ENCODE measurements around the gene COPS9.

Gene COPS9

DNA sequence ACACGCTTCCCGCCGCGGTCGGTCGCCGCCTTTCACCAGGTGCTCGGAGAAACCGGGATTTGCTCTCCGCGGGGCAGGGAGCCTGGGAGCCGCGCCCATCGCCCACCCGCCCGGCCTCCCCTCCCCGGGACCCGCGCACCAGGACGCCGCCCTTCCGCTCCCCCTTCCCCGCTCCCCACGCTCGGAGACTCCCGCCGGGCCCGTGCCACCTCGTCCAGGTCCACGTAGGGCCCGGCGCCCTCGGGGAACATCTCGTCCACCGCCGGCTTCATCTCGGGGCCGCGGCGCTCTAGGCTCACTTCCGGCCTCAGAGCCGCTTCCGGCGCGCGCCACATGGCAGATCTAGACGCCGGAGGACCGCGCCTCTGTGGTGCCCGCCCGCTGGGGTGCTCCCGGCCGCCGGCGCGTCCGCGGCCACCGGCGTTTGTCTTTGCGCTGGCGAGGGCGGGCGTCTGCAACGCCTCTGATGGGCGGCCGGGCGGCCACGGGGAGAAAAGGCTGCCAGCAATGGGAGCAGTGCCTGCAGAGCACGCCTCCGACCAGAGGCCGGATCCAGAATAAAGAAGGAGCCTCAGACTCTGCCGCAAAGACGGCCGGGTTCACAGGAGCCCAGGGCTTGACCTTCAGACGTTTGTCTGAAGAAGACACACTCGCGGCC, at the start of gene COPS9:
COPS9 (minus strand) TSS at position 293 of the 658 bp plus-strand sequence; CDS start at position 272, 21 bp downstream.
- DNase-seq (ENCODE audit: low read depth in 3 of 3) = peak; percentile 72 to 80 (median 77)

DNA sequence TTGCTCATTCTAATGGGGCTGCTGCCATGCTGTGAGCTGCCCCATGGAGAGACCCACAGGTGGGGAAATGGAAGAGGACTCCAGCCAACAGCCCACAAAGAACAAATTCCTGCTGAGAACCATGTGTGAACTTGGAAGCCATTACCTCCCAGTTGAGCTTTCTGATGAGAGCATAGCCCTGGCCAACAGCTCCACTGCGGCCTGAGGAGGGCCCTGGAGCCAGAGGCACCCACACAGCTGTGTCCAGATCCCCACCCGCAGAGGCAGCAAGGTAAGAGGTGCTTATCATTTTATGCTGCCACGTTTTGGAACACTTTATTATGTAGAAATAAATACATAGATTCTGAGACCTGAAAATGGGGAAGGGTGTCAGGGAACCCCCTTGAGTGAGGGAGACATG, 48.6 kb upstream of the COPS9 start:
- DNase-seq (ENCODE audit: low read depth in 3 of 3) = no peak

DNA sequence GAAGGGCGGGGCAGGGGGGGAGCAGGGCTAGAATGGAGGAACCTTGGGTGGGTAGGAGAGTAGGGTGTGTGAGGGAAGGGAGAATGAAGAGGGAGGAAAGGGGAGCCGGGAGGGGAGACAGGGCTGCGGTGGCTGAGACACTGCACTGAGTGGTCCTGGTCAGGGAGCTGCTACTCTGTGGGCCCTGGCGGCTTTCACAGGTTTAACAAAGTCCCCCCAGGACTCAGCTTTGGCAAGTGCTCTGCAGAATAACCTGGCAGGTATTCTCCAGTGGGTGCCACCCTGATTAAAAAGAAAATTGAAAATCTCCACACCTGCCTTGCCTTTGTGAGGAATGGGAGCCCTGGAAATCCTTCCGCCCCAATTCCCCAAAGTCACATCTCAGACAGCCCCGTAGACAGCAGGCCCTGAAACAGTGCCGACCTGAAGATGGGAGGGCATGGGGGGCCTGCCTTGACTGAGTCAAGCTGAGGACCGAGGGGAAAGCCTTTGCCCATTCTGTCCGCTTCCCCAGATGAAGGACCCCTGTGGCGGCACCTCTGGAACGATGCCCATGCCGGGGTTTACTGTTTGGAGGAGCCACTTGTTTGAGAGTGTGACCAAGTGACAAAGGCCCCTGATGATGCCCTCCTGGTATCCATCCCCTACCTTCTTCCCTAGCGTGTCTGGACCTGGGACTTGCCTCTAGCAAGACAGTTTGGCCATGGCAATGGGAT, 47.9 kb upstream of the COPS9 start:
- DNase-seq (ENCODE audit: low read depth in 3 of 3) = no peak

DNA sequence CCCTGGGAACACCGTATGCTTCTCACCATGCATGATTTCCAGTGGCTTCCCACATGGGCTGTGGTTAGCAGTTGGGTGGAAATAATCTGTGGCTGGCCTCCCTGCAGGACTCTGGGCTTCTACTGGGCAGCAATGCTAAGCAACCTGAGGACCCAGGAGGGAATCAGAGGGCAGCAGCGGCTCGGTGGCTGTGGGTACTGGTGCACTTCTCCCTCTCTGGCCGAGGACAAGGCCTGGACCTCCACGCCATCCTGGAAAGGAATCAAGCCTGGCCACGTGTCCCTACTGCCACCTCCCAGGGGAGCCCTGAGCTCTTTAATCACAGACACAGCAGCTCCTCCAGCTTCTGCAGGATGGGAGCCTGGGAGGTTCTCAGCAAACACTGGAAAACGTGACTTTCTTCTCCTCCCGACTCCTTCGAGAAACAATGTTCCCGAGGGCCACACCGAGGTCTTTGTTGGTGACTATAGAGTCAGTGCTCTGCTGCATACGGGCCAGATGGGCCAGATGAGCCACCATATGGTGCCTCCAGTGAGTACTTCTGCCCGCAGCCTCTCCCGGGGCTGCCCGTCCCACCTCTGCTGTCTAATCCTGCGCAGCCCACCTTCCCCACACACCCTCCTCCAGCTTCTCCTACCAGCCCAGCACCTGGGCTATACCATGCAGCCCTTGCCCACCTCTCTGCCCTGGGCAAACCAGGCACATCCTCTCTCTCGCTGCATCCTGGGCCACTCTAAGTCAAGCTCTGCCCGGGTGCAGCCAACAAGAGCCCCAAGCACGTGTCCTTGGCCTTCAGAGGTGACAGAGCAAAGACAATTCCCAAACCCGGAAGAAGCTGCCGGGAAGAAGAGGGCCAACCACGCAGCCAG, 47.1 kb upstream of the COPS9 start:
- no peak for DNase-seq (ENCODE audit: low read depth in 3 of 3)

DNA sequence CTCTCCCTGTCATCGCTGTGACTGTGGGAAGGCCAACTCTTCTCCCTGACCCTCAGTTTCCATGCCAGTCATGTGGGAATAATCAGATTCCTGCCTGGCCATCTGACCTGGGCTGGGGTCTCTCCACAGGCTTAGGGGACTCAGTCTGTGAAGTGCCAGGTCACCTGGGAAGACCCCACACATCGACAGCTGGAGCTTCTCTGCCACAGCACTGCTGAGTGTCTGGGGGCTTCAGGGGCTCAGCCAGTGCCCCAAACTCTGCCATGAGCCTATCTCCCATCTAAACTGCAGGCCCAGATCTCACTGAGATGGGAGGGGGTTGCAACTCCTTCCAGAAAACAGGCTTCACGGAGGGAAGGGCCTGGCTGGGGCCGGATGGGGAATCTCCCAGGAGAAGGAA, 46.4 kb upstream of the COPS9 start:
- no peak for DNase-seq (ENCODE audit: low read depth in 3 of 3)

- DNase-seq (ENCODE audit: low read depth in 3 of 3) = no peak
These were observed 45.9 kb upstream of the COPS9 start for GRCh38 chr2:240182001-240182400.

DNA sequence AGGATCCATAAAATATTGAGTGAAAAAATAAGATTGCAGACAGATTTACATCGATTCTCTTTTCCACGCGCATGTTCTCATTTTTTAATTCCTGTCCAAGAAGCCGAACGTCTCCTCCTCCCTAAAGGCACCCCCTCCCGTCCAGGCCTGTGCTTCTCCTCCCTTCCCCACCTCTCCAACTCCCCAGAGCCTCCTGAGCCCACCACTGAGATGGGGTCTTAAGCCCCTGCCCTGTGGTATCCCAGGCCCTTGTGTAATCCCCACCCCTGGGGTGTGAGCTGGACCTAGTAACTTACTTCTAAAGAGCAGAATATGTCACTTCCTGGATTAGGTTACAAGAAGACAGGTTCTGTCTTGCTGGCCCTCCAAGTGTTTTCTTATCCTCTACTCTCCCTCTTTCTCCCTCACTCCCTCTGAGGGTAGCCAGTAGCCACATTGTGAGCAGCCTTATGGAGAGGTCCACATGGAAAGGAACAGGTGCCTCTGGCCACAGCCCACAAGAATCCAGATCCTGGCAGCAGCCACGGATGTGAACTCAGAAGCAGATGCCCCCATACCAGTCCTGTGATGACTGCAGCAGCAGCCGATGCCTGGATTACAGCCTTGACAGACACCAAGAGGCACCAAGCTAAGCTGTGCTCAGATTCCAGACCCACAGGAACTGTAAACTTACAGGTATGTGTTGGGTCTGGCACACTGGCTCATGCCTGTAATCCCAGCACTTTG, 44.0 kb upstream of the COPS9 start:
- DNase-seq (ENCODE audit: low read depth in 3 of 3) = no peak

DNA sequence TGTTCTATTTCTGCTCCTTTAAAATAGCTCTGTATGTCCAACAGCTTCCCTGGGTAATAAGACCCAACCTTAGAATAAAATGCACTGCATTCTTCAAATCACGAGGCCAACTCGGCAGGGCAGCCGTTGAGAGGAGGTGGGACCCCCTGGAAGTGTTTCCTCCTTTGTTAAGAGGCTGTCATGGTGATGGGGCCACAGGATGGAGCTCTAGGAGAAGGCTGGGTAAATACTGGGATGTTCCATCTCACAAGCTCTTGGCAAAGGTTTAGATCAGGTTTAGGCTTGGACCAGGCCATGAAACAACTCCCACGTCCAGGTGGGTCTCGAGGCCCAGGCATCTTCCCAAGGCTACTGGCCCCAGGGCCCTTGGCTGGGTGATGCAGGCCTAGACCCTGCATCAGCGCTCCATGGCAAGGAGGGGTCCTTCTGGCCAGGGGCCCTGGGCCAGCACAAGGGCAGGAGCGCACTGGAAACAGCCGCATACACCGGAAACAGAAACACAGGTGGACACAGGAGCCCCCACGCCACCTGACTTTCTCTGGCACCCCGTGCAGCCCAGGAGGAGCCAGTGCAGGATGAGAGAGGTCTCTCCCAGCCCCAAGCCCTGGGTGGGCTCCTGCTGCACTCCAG, 43.2 kb upstream of the COPS9 start:
- DNase-seq (ENCODE audit: low read depth in 3 of 3) = no peak

DNA sequence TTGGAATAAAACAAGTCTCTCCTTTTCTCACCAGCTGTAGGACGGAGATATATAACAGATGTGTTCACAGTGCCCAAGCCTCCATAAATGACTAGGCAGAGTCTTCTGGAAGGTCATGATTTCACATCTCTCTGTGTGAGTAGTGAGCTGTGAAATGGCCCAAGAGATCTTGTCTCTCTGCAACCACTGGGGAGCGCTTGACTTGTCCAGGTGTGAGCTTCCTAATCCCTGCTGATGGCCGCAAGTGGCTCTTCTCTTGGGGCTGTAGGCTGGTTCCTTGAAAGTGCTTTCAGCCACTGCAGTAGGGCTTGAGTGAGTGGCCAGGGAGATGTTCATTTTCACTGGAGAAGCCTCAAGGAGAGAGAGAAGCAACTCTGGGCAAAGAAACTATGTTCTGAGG, 42.5 kb upstream of the COPS9 start:
- no peak for DNase-seq (ENCODE audit: low read depth in 3 of 3)

GRCh38 chr2:240174496-240174895, 38.4 kb upstream of the COPS9 start:
- DNase-seq (ENCODE audit: low read depth in 3 of 3) = no peak

- DNase-seq (ENCODE audit: low read depth in 3 of 3) = no peak
These were observed 36.2 kb upstream of the COPS9 start for GRCh38 chr2:240172071-240172895.

- no peak for DNase-seq (ENCODE audit: low read depth in 3 of 3)
These were observed 34.8 kb upstream of the COPS9 start for GRCh38 chr2:240170883-240171282.

DNA sequence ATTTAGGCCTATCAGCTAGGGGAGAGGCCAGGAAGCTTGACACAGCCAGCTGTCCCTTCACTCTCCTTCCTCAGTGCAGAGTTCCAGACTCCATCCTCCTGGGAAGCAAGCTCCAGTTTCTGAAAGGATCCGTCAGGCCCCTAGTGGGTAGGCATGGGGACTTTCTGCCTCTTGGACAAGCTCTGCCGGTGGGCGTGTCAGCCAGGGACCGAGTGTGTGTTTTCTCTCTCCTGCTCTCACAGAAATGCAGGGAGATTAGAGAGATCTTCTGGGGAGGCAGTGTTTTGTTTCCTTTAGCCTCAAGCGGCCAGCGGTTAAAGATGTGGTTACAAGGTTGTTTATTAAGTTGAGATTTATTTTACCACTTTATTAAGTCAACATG, 34.2 kb upstream of the COPS9 start:
- no peak for DNase-seq (ENCODE audit: low read depth in 3 of 3)

DNA sequence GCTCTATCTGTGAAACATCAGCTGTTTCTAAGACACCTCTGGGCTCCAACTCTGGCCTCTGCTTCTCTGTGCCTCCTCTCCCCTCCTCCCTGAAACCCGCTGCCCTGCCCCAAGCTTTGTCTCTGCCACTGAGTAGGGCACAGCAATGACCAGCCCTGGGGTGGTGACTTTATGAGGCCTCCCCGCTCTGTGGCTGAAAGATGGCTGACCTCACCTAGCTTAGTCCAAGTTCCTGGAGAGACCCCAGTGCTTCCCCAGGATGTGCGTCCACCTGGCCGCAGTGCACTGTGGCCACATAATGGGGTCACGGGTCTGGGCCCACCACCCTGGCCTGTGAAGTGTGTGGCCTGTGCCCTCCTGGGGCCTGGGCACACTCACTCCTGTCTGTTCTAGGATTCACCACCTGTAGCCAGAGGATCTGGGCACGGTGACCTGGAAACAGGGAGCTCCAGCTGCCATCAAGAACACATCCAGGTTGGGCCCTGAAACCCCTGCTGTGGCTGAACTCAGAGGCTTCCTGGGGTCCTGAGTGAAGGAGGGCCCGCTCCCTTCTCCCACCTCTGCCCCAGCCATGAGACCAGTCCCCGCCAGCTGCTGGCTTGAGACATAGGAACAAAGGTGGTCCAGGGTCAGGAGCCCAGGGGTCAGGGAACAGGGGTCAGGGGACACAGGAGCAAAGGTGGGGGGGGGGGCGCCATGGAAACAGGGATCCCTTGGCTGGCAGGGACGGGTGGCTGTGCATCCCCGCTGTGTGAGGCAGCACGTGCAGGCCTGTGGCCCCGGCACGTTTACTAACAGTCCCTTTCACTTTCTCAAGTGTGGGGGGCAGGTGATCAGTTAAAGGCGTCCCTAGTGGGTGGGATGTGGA, 33.6 kb upstream of the COPS9 start:
- no peak for DNase-seq (ENCODE audit: low read depth in 3 of 3)

DNA sequence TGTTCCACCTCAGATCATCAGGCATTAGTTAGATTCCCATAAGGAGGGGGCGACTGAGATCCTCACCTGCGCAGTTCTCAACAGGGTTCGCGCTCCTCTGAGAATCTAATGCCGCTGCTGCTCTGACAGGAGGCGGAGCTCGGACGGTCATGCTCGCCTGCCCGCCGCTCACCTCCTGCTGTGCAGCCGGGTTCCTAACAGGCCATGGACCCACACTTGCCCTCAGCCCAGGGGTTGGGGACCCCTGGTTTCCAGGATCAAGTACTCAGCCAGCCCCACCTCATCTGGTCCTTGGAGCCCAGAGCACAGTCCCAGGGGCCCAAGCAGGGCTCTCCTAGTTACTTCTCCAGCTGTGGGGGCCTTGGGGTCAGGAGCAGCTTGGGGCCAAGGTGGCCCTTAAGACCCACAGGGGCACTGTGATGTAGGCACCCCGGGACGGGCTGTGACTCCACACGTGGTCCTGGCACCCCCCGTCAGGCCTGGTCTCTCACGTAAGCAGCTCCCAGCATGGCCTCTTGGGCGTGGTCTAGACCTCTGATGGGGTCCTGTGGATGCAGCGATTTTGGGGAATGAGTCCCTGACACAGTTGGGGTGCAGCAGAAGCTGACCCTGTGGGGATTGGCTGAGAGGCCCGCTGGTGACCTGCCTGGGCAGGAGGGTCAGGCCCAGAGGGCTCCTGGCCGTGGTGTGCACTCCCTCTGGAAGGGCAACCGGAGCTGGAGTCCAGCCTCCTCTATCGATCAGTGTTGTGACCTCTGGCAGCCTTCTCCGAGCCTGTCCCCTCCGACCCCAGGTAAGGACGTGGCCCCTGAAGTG, 32.6 kb upstream of the COPS9 start:
- no peak for DNase-seq (ENCODE audit: low read depth in 3 of 3)

GRCh38 chr2:240168041-240168440, 31.9 kb upstream of the COPS9 start:
- no peak for DNase-seq (ENCODE audit: low read depth in 3 of 3)

- no peak for DNase-seq (ENCODE audit: low read depth in 3 of 3)
These were observed 31.4 kb upstream of the COPS9 start for GRCh38 chr2:240167588-240167880.

GRCh38 chr2:240166761-240167587, 30.9 kb upstream of the COPS9 start:
- no peak for DNase-seq (ENCODE audit: low read depth in 3 of 3)

Measured in stimulated activated CD4-positive, alpha-beta T cell treated with anti-CD3 and anti-CD28 coated beads, TNF-alpha, amount 100 ng/mL, for 48 hours (primary cell).